Muscle layer of colon (tissue), 2 donors: ENCODE measurements around the gene STAG2.
"Not testable (repeated sequence)": the region's sequence is repeated elsewhere in the genome, so short reads cannot be mapped to it uniquely, and the experiment has no call there.

Source experiments
- H3K27ac ChIP-seq: one replicate; pipeline ENCODE4 v1.7.0; 2013; ENCODE audit warnings: low read depth, mild to moderate bottlenecking, low read length, moderate library complexity
- H3K27me3 ChIP-seq, 2 donors: one replicate each; pipeline ENCODE4 v1.7.0; 2013; ENCODE audit warnings: low read length in 2 of 2, mild to moderate bottlenecking in 2 of 2; ENCODE audit not compliant: insufficient read depth in 2 of 2, control insufficient read depth in 1 of 2
- H3K36me3 ChIP-seq: one replicate; pipeline ENCODE4 v1.7.0; 2013; ENCODE audit warnings: mild to moderate bottlenecking, low read length; ENCODE audit not compliant: insufficient read depth
- H3K4me1 ChIP-seq: one replicate; pipeline ENCODE4 v1.7.0; 2013; ENCODE audit warnings: mild to moderate bottlenecking, low read length; ENCODE audit not compliant: insufficient read depth
- H3K4me3 ChIP-seq, 2 donors: one replicate each; pipeline ENCODE4 v1.7.0; 2013; ENCODE audit warnings: low read length in 2 of 2, low read depth in 1 of 2, mild to moderate bottlenecking in 1 of 2, moderate library complexity in 1 of 2
- H3K9ac ChIP-seq: one replicate; pipeline ENCODE4 v1.7.0; 2013; ENCODE audit warnings: low read length
- H3K9me3 ChIP-seq: one replicate; pipeline ENCODE4 v1.7.0; 2013; ENCODE audit warnings: mild to moderate bottlenecking, low read length
- donor health status: abdominal sarcoma.
- donor health status: Adenocarcinoma of cecum.

Gene STAG2

GRCh38 chrX:124042042-124042441 lies 80.5 kb downstream of the STAG2 start:
- H3K27ac ChIP-seq, result no peak overlapping the region
- H3K4me1 ChIP-seq, result no peaks in the 10 kb centered on the region
- no peak overlapping the region for H3K9ac ChIP-seq
- H3K4me3 ChIP-seq, result no peak overlapping the region
- no peaks in the 10 kb centered on the region for H3K9me3 ChIP-seq
- H3K27me3 ChIP-seq, result no peaks in the 10 kb centered on the region
- H3K36me3 ChIP-seq, result no peaks in the 10 kb centered on the region

GRCh38 chrX:124045109-124045508 lies 83.6 kb downstream of the STAG2 start:
- H3K36me3 ChIP-seq, result peaks cover 4% of the 10 kb centered on the region
- H3K9ac ChIP-seq, result no peak overlapping the region
- no peak overlapping the region for H3K27ac ChIP-seq
- H3K9me3 ChIP-seq, result no peaks in the 10 kb centered on the region
- H3K27me3 ChIP-seq, result no peaks in the 10 kb centered on the region
- no peak overlapping the region for H3K4me3 ChIP-seq
- H3K4me1 ChIP-seq, result no peaks in the 10 kb centered on the region

DNA sequence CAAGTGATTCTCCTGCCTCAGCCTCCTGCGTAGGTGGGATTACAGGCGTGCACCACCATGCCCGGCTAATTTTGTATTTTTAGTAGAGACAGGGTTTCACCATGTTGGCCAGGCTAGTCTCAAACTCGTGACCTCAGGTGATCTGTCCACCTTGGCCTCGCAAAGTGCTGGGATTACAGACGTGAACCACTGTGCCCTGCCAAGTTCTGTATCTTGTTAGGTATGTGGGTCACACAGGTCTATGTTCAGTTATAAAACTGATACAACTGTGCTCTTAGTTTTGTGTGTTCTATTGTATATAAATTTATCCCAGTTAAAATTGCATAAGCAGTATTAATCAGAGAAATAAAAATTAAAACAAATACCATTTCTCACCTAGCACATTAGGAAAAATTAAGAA lies 122.9 kb downstream of the STAG2 start:
- not testable (repeated sequence) for H3K9me3 ChIP-seq, H3K4me1 ChIP-seq, H3K9ac ChIP-seq, H3K27me3 ChIP-seq, H3K27ac ChIP-seq, H3K4me3 ChIP-seq, H3K36me3 ChIP-seq

- H3K9ac ChIP-seq, result no peak overlapping the region
- H3K36me3 ChIP-seq, result peaks cover 8% of the 10 kb centered on the region
- no peaks in the 10 kb centered on the region for H3K27me3 ChIP-seq
- H3K4me3 ChIP-seq, result no peak overlapping the region
- no peaks in the 10 kb centered on the region for H3K9me3 ChIP-seq
- H3K4me1 ChIP-seq, result no peaks in the 10 kb centered on the region
- no peak overlapping the region for H3K27ac ChIP-seq
Observed at GRCh38 chrX:124085063-124085462, 123.6 kb downstream of the STAG2 start.

DNA sequence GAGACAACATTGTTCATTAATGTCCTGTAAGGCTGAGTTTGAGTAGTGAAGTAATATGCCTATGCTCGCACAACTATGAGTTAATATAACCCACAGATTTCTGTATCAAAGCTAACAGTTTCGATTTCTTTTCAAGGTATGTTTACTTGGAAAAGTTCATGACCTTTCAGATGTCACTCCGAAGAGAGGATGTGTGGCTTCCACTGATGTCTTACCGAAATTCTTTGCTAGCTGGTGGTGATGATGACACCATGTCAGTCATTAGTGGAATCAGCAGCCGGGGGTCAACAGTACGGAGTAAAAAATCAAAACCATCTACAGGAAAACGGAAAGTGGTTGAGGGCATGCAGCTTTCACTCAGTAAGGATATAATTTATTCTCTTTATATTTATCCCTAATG lies 124.9 kb downstream of the STAG2 start:
- Histone ChIP-seq H3K4me3 (no peak overlapping the region), H3K27me3 (no peaks in the 10 kb centered on the region), H3K4me1 (no peaks in the 10 kb centered on the region), H3K9ac (no peak overlapping the region), H3K27ac (no peak overlapping the region), H3K36me3 (peaks cover 8% of the 10 kb centered on the region), H3K9me3 (no peaks in the 10 kb centered on the region)

DNA sequence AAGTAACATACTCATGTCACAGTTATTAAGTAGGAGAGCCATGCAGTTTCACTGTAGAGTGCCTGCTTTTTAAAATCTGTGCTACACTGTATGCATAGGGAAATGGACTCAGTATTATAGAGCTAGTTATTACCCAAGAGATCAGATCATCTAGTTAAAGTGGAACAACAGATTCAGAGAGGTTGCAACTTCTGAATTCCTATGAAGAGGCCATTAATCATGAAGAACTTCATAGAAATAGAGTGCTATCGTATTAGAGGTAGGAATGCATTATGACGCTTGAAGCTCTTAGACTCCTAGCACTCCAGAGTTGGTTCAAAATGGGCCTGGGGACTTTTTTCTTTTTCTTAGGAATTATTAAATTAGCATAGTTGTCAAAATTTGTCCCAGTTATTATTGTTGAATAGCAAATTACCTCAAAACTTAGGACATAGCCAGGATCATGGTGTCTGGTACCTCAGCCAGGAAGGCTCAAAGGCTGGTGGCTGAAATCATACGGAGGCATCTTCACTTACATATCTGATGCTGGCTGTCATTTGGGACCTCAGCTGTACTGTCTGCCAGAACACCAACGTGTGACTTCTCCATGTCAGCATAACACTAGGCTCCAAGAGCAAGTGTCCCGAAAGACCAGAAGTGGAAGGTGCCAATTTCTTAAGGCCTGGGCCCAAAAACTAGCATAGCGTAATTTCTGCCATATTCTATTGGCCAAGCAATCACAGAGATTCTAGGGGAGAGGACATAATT lies 125.7 kb downstream of the STAG2 start:
- H3K9me3 ChIP-seq, result no peaks in the 10 kb centered on the region
- H3K4me3 ChIP-seq, result no peak overlapping the region
- H3K4me1 ChIP-seq, result no peaks in the 10 kb centered on the region
- no peak overlapping the region for H3K27ac ChIP-seq
- H3K9ac ChIP-seq, result no peak overlapping the region
- no peaks in the 10 kb centered on the region for H3K27me3 ChIP-seq
- H3K36me3 ChIP-seq, result peaks cover 8% of the 10 kb centered on the region

DNA sequence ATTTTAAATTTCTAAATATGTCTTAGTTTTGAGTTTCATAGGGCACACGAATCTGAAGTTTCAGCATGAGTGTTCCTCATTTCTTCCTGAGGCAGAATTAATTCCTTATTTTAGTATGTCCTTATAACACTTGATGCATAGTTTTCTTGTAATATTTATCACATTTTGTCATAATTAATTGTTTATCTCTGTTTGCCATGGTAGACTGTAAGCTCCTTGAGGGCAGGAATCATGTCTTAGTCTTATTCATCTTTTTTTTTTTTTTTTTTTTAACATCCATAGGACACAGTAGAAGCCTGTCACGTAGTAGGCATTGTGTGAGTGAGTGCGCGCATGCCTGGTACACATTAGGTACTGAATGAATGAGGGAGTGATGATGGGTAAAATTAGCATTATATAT lies 131.7 kb downstream of the STAG2 start:
- no peaks in the 10 kb centered on the region for H3K9me3 ChIP-seq
- H3K4me1 ChIP-seq, result peaks cover 3% of the 10 kb centered on the region
- H3K36me3 ChIP-seq, result peaks cover 14% of the 10 kb centered on the region
- H3K27ac ChIP-seq, result no peak overlapping the region
- no peak overlapping the region for H3K9ac ChIP-seq
- no peak overlapping the region for H3K4me3 ChIP-seq
- H3K27me3 ChIP-seq, result no peaks in the 10 kb centered on the region

DNA sequence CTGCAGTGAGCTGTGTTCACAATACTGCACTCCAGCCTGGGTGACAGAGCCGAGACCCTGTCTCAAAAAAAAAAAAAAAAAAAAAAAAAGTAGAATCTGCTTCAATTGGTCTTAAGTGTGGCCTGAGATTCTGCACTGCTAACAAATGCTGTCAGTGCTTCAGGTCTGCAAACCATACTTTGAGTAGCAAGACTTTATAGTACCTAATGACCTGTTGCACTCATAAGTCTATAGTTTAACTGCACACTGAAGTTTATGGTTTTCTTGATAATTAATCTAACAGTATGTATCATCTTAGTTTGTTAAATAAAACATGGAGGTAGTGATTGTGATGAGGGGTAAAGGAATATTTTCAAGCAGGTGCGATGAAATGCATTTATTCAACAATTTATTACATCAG lies 135.6 kb downstream of the STAG2 start:
- Histone ChIP-seq H3K9me3 (no peaks in the 10 kb centered on the region), H3K4me3 (no peak overlapping the region), H3K27me3 (no peaks in the 10 kb centered on the region), H3K36me3 (peaks cover 14% of the 10 kb centered on the region), H3K9ac (no peak overlapping the region), H3K4me1 (peaks cover 3% of the 10 kb centered on the region), H3K27ac (no peak overlapping the region)

DNA sequence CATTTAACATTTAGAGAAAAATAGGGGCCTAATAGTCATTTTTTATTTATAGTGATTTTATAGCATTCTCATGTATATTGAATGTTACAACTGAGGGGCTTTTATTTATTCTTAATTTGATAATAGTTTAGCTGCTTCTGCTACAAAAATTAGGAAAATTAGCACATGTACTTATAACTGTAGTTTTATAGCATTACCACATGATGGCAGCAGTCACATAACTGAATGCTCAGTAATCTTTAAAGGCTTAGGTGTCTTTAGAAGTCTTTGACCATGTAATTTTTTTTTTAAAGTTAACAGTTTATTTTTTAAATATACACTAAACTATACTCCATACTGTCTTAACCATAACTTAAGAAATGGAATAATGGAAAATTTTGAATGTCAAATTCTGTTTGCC lies 136.6 kb downstream of the STAG2 start:
- Histone ChIP-seq H3K27ac (no peak overlapping the region), H3K9me3 (no peaks in the 10 kb centered on the region), H3K4me1 (peaks cover 3% of the 10 kb centered on the region), H3K36me3 (peaks cover 14% of the 10 kb centered on the region), H3K9ac (no peak overlapping the region), H3K4me3 (no peak overlapping the region), H3K27me3 (no peaks in the 10 kb centered on the region)

DNA sequence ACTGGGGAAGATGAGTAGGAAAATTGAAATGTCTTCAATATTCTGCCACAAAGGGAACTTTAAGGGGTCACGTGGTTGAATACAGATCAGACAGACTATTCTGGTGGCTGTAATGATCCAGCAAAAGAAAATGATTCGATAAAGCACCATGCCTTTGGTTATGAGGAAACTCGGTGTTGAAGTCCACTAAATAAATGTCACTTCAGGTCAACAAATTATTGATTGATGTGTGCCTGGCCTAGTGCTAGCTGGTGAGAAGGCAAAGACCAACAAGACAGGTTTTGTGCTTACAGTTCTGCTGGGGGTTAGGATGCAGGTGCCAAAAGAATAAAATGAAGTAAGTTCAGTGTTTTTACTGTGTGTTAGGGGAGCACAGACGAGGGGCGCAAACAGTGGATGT lies 142.5 kb downstream of the STAG2 start:
- no peak overlapping the region for H3K9ac ChIP-seq
- no peaks in the 10 kb centered on the region for H3K36me3 ChIP-seq
- H3K27ac ChIP-seq, result no peak overlapping the region
- H3K4me1 ChIP-seq, result no peaks in the 10 kb centered on the region
- H3K4me3 ChIP-seq, result no peak overlapping the region
- H3K9me3 ChIP-seq, result no peaks in the 10 kb centered on the region
- H3K27me3 ChIP-seq, result no peaks in the 10 kb centered on the region

- H3K4me1 ChIP-seq, H3K9me3 ChIP-seq, H3K36me3 ChIP-seq, H3K4me3 ChIP-seq, H3K27ac ChIP-seq, H3K27me3 ChIP-seq, H3K9ac ChIP-seq: not testable (repeated sequence)
Observed at GRCh38 chrX:124104512-124104911, 143.0 kb downstream of the STAG2 start.
